HK-2 (cell line): Measurements from ENCODE around the gene ASTN2.

ENCODE experiments used
- DNase-seq: peaks from one replicate; pipeline ENCODE4 v3.0.0-alpha.2; 2018; ENCODE audit not compliant: unreplicated experiment

The ASTN2 gene

DNA sequence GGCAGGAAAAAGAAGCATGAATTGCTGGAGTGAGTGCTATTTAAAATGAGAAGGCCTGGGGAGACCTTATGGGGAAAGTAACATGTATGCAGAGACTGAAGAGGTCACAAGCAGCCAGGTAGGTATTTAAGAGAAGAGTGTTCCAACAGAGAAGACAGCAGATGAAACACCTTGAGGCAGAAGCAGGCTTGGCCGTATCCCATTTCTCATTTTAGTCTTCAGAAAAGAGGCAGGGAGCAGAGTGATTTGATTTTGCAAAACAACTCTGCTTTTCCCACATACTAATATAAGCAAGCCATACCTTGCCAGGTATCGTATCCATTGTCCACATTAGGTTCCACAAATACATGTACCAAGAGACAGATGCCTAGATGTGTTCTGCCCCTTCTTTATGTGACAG lies 244.3 kb downstream of the ASTN2 start:
- no peak for DNase-seq

DNA sequence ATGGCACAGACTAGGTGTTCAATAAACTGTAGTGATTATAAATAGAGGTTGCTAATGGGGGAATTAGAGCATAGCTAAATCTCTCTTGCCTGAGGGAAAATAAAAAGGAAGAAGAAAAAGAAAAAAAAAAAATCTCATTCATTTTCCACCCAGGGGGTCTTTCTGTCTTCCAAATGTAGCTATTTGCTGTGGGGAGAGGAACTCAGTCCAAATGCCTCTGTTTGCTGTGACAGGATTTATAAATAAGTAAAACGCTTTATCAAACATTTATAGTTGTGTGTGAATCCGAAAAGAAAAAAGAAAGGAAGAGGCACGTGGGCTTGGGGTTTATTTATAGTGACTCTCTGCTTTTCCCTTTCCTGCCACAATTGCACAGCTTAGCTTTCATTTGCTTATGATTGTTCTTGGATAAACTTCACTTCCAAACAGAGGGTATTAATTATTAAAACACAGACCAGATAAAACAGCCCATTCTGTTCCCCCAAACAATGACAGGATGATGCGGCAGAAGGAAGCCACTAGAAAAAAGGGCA lies 245.7 kb downstream of the ASTN2 start:
- no peak for DNase-seq

DNA sequence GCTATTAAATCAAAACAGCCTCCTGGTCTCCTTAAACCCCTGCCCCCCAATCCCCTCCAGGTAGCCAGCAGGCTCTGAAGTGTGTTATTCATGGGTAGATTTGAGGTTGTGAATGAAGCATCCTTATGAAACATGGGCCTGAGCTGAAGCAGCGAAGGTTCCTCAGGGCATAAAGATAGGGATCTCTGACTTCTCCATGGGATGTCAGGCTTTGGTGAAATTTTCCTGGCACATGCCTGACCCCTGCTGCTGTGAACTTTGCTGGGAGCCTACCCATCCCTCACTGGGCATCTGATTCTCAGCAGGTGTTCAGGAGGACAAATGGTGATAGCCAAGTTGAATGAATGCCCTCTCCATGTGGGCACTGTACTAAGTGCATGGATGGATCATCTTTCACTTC lies 250.3 kb downstream of the ASTN2 start:
- DNase-seq = no peak

DNA sequence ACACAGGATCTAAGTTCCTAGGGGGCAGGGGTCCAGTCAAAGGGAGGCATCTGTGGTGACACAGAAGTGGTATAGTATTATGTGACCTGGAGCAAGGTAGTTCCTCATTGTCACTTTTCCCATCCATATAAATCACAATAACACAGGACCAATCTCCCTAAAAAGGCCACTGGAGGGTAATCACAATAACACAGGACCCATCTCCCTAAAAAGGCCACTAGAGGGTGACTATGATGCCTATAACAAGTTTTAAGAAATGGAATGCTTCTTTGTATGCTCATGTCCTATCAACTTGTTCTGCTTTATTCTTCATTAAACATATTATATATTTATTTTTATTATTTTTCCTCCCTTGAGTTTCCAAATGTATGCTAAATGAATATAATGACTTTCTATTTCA lies 254.6 kb downstream of the ASTN2 start:
- DNase-seq = no peak

DNA sequence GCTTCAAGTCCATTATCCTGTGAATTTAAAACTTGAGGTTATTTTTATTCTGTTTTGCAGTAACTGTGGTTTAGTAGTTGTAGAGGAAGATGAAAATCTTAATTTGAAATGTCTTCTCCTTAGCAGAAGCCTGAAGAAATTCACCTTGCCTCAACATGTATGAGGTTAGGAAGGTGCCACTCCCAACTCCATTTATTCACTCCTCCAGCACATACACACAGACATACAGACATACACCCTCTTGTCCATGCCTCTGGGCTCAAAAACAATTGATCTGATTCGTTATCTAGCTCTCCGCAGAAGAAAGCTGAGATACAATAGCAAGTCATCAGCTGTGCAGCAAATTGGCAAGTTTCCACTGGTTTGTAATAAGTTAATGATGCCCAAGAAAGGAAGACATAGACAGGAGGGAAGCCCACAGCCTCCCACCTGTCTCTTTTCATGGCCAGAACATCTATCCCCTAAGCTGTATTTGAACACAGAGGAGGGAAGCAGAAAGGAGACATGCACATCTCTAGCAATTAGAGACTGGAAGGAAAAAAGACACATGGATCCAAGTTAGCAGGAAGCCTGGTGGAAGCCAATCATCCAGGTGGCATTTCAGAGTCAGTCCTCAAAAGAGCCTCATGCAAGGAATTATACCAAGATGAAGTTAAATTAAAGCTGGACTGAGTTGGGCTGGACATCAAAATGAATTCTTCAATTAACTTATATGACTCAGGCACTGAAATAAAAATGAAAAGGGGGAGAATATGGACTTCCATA lies 257.9 kb downstream of the ASTN2 start:
- no peak for DNase-seq

DNA sequence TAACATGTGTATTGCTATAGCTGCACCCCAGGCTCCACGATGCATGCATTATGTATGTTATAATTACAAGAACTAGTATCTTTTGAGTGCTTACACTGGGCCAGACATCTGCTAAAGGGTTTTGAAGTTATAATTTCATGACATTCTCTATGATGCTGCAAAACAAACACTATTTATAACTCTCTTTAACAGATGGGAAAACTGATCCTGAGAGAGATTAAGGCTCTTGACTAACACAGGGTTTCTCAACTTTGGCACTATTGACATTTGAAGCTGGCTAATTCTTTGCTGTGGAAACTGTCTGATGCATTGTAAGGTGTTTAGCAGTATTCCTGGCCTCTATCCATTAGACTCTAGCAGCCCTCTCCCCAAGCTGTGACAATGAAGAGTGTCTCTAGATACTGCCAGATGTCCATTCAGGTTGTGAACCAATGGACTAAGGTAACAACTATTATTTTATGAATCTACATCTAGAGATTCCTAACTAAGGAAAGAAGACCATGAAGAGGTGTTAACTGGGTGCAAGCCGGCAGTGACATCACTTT lies 258.6 kb downstream of the ASTN2 start:
- DNase-seq = no peak

DNA sequence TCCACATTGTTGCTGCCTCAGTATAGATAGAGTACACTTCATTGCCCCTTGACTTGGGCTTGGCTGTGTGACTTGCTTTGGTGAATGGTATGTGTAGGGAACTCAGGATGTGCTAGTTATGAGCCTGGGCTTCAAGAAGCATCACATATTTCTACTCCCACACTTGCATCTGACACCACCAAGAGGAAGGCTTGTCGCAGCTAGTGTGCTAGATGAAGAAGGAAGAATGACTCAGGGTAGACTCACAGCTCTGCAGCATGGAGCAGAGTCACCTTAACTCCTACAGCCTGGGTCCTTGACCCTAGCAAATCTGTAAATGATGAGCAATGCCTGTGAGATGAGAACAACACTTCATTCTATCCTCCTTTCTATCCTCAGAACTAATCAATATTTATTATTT lies 261.8 kb downstream of the ASTN2 start:
- DNase-seq = peak; percentile 39

DNA sequence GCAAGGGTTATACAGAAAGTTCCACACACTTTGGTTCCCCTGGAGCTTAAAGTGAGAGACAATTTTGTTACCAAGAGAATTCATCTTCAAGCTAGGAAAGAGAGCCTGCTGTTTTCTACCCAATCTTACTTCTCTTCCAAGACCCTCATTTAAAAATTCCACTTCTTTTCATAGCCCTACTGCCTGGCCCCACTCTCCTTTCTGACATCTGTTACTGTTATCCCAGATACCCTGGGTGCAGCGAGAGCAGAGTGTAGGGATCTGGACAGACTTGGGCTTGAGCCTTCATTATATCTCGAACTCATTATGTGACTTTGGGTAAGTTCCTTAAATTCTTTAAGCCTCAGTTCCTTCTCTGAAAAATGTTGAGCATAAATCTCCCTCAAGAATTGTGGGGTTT lies 263.1 kb downstream of the ASTN2 start:
- no peak for DNase-seq

DNA sequence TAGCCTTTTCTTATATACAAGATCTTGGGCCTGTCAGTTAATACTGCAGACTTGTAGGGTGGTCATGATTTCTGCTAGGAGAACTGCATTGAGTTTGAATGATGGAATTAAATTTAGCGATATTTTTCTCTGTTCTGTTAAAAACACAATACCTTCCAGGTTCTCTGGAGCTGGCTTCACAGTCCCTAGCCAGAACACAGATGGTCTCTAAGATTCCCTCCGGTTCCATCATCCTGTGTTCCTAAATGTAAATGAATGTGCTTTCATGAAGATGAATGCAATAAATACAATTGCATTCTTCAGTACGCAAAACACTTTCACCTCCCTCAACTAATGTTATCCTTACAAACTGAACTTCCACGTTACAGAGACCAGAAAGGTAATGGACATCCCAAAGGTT lies 264.9 kb downstream of the ASTN2 start:
- no peak for DNase-seq

DNA sequence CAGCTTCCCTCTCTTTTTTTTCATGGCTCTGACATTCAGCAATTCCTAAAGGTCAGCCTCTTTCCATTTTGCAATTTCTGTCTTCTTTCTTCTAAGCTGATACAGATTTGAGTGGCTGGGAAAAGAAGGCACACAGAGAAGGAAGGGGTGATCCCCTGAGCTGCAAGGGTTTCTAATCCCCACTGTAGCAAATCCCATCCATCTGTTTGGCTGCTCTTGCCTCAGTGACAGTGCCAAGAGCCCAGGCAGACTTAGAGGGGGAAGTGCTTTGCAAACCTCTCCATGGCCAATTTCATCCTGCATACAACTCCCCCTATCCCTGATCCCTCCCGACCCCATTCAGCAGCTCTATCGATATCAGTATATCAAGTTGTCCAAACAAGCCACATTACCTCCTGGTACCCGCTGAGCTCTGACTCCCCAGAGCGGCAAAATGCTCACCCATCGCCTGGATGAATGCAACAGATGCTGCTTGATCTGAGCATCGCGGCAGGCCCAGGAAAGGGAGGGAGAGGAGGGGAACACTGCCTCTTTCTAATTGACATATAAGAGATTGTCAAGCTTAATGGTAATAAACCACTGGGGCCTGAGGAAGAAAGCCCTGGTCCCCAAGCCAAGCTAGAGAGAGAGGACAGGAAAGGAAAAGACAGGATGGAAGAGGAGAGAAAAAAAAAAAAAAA lies 268.9 kb downstream of the ASTN2 start:
- DNase-seq = no peak

DNA sequence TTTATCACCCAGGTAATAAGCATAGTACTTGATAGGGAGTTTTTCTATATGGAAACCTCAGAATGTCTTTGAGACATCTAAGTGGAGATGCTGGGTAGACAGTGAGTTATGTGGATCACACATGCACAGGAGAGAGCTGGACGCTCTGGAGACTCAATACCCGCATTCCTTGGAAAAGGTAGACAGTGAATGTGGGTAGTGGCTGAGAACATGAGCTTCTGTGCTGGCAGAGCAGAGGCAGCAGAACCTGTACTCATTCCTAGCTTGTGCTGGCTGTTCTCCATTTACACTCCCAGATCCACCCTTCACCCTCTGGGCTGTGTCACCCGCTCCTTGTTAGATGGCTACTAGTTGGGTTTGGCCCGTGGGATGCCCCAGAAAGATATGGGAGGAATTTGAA lies 269.8 kb downstream of the ASTN2 start:
- DNase-seq = no peak

DNA sequence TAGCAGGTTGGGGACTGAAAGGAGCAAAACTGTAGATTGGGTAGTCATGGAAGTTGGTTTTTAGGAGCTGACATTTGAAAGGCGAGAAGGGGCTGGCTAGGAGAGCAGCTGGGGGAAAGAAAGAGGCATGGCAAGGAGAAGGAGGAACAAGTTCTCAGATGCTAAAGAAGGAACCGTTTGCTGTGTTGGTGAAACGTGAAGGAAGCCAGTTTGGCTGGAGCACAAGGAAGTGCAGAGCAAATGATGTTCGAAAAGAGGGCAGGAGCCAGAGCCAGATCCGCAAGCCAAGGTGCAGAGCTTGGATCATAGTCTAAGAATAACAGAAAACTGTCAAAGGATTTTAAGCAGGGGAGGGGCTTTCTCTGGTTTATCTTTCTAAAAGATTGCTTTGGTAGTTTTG lies 276.6 kb downstream of the ASTN2 start:
- no peak for DNase-seq

DNA sequence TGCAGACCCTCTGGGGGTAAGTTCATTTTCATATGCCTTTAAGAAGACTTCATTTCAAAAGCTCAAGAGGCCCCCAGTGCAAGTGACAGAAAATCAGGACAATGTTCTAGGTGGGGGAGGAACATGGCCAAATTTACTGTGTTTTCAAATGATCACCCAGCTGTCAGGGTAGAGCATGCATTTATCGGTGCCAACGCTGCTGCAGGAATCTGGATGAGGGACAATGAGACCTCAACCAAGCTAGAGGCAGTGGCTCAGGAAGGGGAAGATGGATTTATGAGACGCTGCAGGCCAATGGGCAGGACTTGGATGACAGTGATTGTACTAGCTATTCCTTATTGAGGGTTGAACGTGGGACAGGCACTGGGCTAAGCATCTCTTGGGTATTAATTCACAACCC lies 278.4 kb downstream of the ASTN2 start:
- no peak for DNase-seq

DNA sequence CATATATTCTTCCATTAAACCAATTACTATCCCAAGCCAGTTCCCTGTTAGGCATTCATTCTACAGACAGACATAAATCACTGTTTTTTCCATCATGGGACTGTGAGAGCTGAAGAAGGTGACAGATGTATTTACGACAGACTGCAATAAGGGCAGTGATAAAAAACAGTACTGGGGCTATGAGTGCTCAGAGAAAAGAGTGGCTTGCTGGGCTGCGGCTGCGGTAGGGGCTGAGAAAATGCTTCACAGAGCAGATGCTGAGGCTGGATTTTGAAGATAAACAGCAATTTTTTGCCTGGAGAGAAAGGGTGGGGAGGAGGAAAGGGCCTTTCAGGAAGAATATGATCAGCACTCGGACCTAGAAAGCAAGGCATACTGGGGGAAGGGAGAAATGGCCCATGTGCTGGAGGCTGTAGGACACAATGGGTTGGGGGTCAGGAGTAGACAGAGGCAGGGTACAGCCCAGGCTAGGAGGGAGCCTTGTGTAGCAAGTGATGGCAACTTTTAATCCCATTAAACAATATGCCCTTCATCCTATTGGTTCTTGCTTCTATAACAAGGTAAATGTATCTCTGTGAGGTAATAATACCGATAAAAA lies 279.3 kb downstream of the ASTN2 start:
- DNase-seq = no peak

DNA sequence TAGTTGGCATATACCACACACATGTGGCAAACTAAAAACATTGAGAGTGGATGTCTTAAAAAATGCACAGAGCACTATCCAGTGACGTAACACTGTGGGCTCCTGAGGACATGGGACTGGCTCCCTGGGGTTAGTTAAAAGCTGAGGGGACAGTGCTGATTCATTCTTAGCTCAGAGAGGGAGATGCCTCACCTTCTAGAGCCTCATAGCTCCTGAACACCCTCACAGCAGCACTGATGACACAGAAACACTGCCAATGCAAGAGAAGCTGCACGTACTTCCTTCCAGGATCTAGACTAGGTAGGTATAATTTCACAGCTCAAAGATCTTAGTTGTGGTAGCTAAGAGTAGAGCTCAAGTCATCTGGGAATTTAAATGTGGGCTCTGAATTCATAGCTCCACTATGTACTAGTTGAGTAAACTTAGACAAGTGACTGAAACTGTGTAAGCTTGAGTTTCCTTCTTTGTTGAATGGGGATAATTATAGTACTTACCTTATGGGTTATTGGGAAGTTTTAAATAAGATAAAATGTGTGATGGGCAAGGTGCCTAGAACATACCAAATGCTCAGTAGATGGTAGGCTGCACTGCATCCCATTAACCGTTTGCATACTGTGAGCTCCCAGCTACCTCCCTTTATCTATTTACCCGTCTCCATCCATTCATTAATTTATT lies 279.9 kb downstream of the ASTN2 start:
- no peak for DNase-seq

DNA sequence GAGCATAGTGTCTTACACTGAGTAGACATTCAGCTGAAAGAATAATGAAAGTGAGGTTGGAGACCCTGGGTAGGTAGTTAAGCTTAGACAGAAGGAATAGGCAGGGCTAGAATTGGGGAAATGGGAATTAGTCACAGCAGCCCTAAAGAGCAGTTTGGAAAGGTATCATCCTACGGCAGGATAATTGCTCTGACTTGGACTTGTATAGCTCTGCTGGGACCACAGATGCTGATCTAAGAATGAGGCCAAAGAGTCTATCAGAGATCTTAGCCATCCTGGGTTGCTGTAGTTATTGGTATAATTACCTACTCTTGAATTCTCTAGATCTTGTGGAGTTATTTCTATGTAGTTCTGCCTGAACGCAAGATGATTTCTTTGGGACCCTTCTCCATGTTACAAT lies 288.0 kb downstream of the ASTN2 start:
- DNase-seq = no peak

DNA sequence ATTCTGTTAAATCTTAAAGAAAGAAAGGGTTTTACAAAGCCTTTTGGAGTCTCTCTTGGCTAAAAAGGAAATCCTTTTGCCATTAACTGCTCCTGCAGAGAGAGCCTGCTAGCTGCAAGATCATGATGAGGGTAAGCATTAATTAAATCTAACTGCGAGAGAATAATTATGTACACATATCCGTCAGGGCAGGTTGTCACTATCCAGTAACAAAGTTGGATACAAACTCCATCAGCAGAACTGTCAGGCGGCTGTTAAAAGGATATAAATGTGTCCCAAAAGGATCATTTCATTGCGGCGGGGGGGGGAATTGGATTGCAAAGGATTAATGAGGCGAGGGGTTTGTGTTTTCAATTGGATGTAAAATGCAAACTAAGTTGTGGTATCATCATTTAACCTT lies 289.3 kb downstream of the ASTN2 start:
- no peak for DNase-seq

DNA sequence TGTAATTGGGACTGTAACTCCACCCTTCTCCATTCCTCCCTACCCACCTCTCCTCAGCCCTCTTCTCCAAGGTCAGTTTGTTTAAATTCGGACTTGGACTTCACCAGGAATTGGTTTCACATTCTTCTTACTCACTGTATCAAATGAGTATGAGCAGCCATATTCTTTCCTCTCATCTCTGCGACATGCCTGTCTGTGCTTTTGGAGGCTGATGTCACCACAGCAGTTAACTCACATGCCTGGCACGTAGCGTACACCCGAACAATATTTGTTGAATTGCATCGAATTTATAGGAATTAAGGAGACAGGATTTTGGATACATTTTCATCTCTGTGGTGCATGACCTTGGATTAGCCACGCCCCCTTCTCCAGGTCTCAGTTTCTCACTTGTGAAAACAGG lies 291.1 kb downstream of the ASTN2 start:
- no peak for DNase-seq

DNA sequence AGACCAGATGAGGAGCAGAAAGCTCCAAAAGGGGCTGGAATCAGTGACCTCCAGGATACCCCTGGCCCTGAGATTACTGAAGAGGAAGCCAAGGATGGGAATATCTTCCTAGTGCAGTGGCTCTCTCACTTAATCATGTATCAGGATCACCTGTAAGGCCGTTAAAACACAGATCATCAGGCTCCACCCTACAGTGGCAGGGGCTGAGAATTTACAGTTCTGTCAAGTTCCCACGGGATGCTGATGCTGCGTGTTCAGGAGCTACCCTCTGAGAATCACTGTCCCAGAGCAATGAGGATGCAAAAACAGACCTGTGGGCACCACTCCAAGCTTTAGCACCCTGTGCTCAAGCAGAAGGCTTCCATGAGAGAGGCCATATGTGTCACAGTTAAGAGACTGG lies 291.9 kb downstream of the ASTN2 start:
- no peak for DNase-seq

DNA sequence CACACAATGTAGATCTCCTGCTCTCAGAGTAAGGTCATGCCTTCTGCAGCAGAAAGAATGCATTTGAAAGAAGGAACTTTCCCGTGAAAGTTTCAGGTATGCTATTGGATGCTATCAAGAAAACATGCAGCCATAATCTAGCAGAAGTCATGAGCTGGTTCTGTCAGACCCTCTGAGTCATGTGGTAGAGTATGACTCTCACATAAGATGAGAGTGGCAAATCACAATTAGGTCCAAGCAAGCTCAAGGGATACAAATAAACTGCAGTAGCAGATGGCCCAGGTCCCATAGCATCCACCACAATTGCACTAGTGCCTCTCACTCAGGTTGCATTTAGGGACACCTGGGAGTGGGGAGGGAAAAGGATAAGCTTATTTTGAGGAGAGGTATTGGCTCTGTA lies 292.8 kb downstream of the ASTN2 start:
- no peak for DNase-seq

DNA sequence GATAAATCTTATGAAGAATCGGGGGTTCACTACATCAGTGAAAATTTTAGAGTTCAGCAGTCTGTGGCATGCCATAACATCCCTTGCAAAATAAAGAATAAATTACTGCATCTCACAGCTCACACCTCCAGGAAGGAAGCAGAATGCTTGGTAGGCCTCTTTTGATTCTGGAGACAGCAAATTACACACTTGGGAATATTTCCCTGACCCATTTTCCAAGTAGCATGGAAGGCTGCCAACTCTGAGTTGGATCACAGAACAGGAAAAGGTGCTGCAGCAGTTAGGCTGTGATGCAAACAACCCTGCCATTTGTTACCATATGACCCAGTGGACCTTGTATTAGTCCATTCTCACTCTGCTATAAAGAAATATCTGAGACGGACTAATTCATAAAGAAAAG lies 293.5 kb downstream of the ASTN2 start:
- DNase-seq = no peak

DNA sequence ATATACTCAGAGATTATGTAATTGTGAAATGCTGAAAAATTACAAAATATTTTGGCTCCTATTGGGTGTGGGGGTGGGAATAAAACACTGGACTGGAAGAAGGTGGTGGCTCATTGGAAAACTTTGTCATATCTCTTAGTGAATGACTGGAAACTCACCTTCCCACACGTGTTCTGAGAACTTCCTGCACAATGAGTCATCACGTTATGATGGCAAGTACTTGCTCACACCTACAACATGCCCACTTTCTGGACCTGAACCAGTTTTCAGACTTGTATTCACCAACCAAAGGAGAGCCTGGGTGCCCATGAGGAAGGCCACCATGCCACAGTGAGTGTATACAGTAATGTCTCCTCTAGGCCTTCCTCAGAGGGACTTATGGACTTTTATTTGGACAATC lies 294.8 kb downstream of the ASTN2 start:
- no peak for DNase-seq
